MCF 10A (cell line): ENCODE measurements around the gene CALCR. TPM values are rescaled to one million over a fixed set of nuclear protein-coding genes. Genes with fewer than 3 reads are reported as not detected.
"Not testable (repeated sequence)": the region's sequence is repeated elsewhere in the genome, so short reads cannot be mapped to it uniquely, and the experiment has no call there.

Experiments
- BruUV-seq: library from RNA; stranded (reverse); fragments of 400-500 nt; replicated peaks from 2 replicates; lab custom pipeline; 2021; lab: Mats Ljungman, UMichigan
- CTCF ChIA-PET: fragments of 300-600 bp; sonication (Branson Sonifier 250); formaldehyde crosslinking; extraction: SDS; loops from one replicate; lab custom pipeline; 2021; ENCODE audit warnings: antibody characterized with exemption, inconsistent platforms; lab: Yijun Ruan, JAX
- POLR2A ChIA-PET: fragments of 300-600, 350-650 bp; sonication (Branson Sonifier 250); formaldehyde crosslinking; extraction: SDS; loops from one replicate; lab custom pipeline; 2020; ENCODE audit warnings: antibody characterized with exemption, inconsistent platforms; lab: Yijun Ruan, JAX
- DNase-seq: peaks from one replicate; pipeline ENCODE4 v3.0.0-alpha.2; 2018; ENCODE audit not compliant: unreplicated experiment
- H3K27ac Mint-ChIP-seq: one replicate; pipeline ENCODE4 v1.8.0; 2022; ENCODE audit warnings: mild to moderate bottlenecking, low read depth, mixed read lengths; ENCODE audit not compliant: unreplicated experiment
- H3K27me3 Mint-ChIP-seq: one replicate; pipeline ENCODE4 v1.8.0; 2022; ENCODE audit warnings: mixed read lengths; ENCODE audit not compliant: insufficient read depth, unreplicated experiment
- H3K36me3 Mint-ChIP-seq: one replicate; pipeline ENCODE4 v1.8.0; 2022; ENCODE audit warnings: mild to moderate bottlenecking, moderate library complexity, mixed read lengths; ENCODE audit not compliant: insufficient read depth, unreplicated experiment
- H3K4me1 Mint-ChIP-seq: one replicate; pipeline ENCODE4 v1.8.0; 2022; ENCODE audit warnings: mixed read lengths; ENCODE audit not compliant: insufficient read depth, unreplicated experiment
- H3K4me3 Mint-ChIP-seq: one replicate; pipeline ENCODE4 v1.8.0; 2022; ENCODE audit warnings: mild to moderate bottlenecking, moderate library complexity, mixed read lengths; ENCODE audit not compliant: unreplicated experiment
- H3K9me3 Mint-ChIP-seq: one replicate; pipeline ENCODE4 v1.8.0; 2022; ENCODE audit warnings: mixed read lengths; ENCODE audit not compliant: unreplicated experiment
- intact Hi-C: fragments of 100-400 bp; cut with micrococcal nuclease; formaldehyde crosslinking; loops from 2 replicates; pipeline ENCODE4 v1.14.1; 2022
- total RNA-seq: library from RNA; stranded (reverse); gene quantifications from 2 replicates; pipeline ENCODE4 v1.2.3, GENCODE V29; 2022
- TF ChIP-seq, protein P1 (sequence below): fragments of 200-600 bp; IDR thresholded peaks from one replicate; pipeline ENCODE4 v1.8.0; 2022; ENCODE audit warnings: antibody characterized with exemption, mild to moderate bottlenecking; ENCODE audit not compliant: unreplicated experiment

Gene CALCR
- total RNA-seq, 1 experiment from 2014 or later: not detected

DNA sequence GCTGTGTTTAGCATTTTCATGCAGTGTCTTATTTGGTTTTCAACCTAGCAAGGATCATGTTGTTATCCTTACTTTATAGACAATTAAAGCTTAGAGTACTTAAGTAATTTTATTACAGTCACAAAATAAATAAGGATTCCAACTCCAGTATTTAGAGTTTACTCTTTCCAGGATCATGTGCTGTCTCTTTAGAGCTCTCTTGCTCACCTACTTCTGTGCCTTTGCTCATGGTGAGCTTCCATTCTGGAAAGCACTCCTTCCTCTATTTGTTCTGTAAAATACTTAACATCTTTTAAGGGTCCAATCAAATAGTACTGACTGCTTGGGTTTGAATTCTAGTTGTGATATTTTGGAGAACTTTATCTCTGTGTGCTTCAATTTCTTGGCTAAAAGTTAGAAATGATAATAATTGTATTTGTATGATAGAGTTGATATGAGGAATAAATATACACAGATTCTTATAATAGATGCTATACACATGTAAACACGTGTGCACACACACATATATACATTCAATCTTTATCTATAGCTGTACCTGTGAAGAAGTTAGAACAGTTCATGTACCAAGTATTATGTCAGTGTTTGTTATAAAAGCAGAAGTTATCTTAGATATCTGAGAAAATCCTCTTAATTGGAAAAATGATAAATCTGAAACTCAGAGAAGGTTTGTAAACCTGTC is 18.2 kb upstream of the CALCR start:
- no peak overlapping the region for H3K4me3 Mint-ChIP-seq
- no peaks in the 10 kb centered on the region for H3K36me3 Mint-ChIP-seq
- no peaks in the 10 kb centered on the region for H3K4me1 Mint-ChIP-seq
- no peak overlapping the region for H3K27ac Mint-ChIP-seq
- no peak for DNase-seq
- H3K27me3 Mint-ChIP-seq: peaks cover 81% of the 10 kb centered on the region
- intact Hi-C loops: no loop called here
- BruUV-seq: no TSS peak
- TF ChIP-seq, protein P1, sequence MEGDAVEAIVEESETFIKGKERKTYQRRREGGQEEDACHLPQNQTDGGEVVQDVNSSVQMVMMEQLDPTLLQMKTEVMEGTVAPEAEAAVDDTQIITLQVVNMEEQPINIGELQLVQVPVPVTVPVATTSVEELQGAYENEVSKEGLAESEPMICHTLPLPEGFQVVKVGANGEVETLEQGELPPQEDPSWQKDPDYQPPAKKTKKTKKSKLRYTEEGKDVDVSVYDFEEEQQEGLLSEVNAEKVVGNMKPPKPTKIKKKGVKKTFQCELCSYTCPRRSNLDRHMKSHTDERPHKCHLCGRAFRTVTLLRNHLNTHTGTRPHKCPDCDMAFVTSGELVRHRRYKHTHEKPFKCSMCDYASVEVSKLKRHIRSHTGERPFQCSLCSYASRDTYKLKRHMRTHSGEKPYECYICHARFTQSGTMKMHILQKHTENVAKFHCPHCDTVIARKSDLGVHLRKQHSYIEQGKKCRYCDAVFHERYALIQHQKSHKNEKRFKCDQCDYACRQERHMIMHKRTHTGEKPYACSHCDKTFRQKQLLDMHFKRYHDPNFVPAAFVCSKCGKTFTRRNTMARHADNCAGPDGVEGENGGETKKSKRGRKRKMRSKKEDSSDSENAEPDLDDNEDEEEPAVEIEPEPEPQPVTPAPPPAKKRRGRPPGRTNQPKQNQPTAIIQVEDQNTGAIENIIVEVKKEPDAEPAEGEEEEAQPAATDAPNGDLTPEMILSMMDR: no peak
- ChIA-PET CTCF (interaction anchor here (0.9 to 1.3 kb wide), 2 partner anchors 29 to 41 kb away, joined by 3 read pairs; no protein-coding TSS in a partner anchor), POLR2A (no interaction called here)
- peaks cover 8% of the 10 kb centered on the region for H3K9me3 Mint-ChIP-seq

DNA sequence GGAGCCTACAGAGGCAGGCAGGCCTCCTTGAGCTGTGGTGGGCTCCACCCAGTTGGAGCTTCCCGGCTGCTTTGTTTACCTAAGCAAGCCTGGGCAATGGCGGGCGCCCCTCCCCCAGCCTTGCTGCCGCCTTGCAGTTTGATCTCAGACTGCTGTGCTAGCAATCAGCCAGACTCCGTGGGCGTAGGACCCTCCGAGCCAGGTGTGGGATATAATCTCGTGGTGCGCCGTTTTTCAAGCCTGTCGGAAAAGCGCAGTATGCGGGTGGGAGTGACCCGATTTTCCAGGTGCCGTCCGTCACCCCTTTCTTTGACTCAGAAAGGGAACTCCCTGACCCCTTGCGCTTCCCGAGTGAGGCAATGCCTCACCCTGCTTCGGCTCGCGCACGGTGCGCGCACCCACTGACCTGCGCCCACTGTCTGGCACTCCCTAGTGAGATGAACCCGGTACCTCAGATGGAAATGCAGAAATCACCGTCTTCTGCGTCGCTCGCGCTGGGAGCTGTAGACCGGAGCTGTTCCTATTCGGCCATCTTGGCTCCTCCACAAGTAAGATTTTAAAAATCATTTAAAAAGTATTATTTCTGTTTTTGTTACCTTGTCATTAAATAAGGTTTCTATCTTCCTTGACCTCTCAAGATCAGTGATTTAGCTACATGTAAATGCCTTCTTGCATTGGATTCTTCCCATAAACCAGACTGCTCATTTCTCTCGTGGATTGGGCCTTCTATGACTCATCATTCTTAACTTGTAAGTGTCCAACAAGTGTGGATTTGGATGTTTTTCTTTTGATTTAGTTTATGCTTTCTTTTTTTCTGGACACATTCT is 16.9 kb upstream of the CALCR start:
- H3K4me1 Mint-ChIP-seq, DNase-seq, H3K36me3 Mint-ChIP-seq, H3K4me3 Mint-ChIP-seq, H3K27ac Mint-ChIP-seq, BruUV-seq, intact Hi-C loops, POLR2A ChIA-PET, H3K9me3 Mint-ChIP-seq: not testable (repeated sequence)
- CTCF ChIA-PET: interaction anchor here (1.3 kb wide), 1 partner anchor 30 kb away, joined by 3 read pairs; no protein-coding TSS in a partner anchor
- H3K27me3 Mint-ChIP-seq: peaks cover 68% of the 10 kb centered on the region

DNA sequence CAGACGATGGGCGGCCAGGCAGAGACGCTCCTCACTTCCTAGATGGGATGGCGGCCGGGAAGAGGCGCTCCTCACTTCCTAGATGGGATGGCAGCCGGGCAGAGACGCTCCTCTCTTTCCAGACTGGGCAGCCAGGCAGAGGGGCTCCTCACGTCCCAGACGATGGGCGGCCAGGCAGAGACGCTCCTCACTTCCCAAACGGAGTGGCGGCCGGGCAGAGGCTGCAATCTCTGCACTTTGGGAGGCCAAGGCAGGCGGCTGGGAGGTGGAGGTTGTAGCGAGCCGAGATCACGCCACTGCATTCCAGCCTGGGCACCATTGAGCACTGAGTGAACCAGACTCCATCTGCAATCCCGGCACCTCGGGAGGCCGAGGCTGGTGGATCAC is 11.9 kb upstream of the CALCR start:
- POLR2A ChIA-PET, H3K36me3 Mint-ChIP-seq, H3K9me3 Mint-ChIP-seq, intact Hi-C loops, BruUV-seq, CTCF ChIA-PET, H3K27ac Mint-ChIP-seq, H3K4me1 Mint-ChIP-seq, H3K4me3 Mint-ChIP-seq, DNase-seq: not testable (repeated sequence)
- H3K27me3 Mint-ChIP-seq: peaks cover 37% of the 10 kb centered on the region

DNA sequence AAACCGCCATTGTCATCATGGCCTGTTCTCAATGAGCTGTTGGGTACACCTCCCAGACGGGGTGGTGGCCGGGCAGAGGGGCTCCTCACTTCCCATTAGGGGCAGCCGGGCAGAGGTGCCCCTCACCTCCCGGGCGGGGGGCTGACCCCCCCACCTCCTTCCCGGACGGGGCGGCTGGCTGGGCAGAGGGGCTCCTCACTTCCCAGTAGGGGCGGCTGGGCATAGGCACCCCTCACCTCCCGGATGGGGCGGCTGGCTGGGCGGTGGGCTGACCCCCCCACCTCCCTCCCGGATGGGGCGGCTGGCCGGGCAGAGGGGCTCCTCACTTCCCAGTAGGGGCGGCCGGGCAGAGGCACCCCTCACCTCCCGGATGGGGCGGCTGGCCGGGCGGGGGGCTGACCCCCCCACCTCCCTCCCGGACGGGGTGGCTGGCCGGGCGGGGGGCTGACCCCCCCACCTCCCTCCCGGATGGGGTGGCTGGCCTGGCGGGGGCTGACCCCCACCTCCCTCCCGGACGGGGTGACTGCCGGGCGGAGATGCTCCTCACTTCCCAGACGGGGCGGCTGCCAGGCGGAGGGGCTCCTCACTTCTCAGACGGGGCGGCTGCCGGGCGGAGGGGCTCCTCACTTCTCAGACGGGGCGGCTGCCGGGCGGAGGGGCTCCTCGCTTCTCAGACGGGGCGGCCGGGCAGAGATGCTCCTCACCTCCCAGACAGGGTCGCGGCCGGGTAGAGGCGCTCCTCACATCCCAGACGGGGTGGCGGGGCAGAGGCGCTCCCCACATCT is 11.4 kb upstream of the CALCR start:
- CTCF ChIA-PET, POLR2A ChIA-PET, intact Hi-C loops, H3K9me3 Mint-ChIP-seq, BruUV-seq, H3K4me3 Mint-ChIP-seq, H3K4me1 Mint-ChIP-seq, H3K36me3 Mint-ChIP-seq, H3K27ac Mint-ChIP-seq, DNase-seq: not testable (repeated sequence)
- H3K27me3 Mint-ChIP-seq: peaks cover 43% of the 10 kb centered on the region

DNA sequence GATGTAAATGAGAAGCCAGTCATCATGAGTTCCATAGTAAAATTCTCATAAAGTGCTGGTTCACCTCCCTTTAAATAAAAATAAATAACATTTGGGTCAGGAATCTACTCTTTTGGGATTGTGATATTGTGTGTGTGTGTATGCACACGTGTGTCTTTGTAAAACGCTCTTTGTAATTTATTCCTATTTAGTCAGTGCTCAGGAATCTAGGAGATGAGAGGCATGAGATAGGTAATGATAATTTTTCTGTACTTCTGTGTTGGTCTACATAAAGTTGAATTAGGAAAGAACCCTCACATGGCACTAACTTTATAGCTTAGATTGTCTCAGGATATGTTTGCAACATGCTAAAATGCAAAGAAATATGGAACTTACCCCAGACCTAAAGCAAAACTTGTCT is 4.9 kb upstream of the CALCR start:
- Mint-ChIP-seq H3K9me3 (no peaks in the 10 kb centered on the region), H3K27me3 (peaks cover 87% of the 10 kb centered on the region), H3K36me3 (no peaks in the 10 kb centered on the region), H3K4me1 (no peaks in the 10 kb centered on the region), H3K27ac (no peak overlapping the region), H3K4me3 (no peak overlapping the region)
- no TSS peak for BruUV-seq
- CTCF ChIA-PET: no interaction called here
- POLR2A ChIA-PET: interaction anchor here (1.6 kb wide), 1 partner anchor 21 kb away, joined by 3 read pairs; no protein-coding TSS in a partner anchor
- intact Hi-C loops: no loop called here
- TF ChIP-seq, protein P1: no peak
- DNase-seq: no peak
